Coronary artery (tissue), 2 donors: ENCODE measurements around the gene FAM229A.
A peak's percentile ranks its signal among the peaks of the same experiment; 100 is the strongest.

Source experiments
- DNase-seq: peaks from one replicate; pipeline ENCODE4 v3.0.0-alpha.2; 2017; ENCODE audit warnings: low spot score
- H3K27ac ChIP-seq, 2 donors: fragments of 200-600 bp; sonication (generic); one replicate each; pipeline ENCODE4 v1.5.1; 2016 to 2019
- H3K4me3 ChIP-seq: fragments of 200-600 bp; sonication (generic); 2 replicates; pipeline ENCODE4 v1.5.1; 2016; ENCODE audit warnings: mild to moderate bottlenecking, moderate library complexity
- TF ChIP-seq, protein P1 (sequence below): fragments of 200-600 bp; sonication (generic); IDR thresholded peaks from one replicate; pipeline ENCODE4 v1.5.1; 2019; ENCODE audit warnings: antibody characterized with exemption

The FAM229A gene

DNA sequence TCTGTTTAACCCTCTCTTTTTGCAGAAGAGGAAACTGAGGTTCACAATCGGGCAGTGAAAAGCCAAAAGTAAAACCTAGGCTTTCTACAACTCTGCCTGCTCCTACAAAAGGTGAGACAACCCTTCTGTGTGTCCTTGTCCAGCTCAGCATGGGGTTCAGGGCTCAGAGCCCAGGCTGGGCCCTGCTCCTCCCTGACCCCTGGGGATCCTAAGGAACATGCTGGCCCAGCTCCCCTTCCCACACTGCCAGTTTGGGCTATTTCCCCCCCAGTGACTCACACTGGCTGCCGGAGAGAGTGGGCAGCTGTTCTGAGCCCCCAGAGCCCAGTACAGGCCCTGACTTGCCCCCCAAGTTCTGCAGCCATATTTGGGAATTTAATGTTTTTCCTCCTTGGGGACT lies 8.9 kb downstream of the FAM229A start:
- TF ChIP-seq, protein P1, sequence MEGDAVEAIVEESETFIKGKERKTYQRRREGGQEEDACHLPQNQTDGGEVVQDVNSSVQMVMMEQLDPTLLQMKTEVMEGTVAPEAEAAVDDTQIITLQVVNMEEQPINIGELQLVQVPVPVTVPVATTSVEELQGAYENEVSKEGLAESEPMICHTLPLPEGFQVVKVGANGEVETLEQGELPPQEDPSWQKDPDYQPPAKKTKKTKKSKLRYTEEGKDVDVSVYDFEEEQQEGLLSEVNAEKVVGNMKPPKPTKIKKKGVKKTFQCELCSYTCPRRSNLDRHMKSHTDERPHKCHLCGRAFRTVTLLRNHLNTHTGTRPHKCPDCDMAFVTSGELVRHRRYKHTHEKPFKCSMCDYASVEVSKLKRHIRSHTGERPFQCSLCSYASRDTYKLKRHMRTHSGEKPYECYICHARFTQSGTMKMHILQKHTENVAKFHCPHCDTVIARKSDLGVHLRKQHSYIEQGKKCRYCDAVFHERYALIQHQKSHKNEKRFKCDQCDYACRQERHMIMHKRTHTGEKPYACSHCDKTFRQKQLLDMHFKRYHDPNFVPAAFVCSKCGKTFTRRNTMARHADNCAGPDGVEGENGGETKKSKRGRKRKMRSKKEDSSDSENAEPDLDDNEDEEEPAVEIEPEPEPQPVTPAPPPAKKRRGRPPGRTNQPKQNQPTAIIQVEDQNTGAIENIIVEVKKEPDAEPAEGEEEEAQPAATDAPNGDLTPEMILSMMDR = no peak
- H3K27ac ChIP-seq = peak overlapping the region in 1 of 2 donors; percentile 79
- DNase-seq = no peak
- peak overlapping the region; percentile 11 for H3K4me3 ChIP-seq

GRCh38 chr1:32352831-32353383 lies 9.4 kb downstream of the FAM229A start:
- H3K4me3 ChIP-seq = no peak overlapping the region
- H3K27ac ChIP-seq = peak overlapping the region in 1 of 2 donors; percentile 79
- TF ChIP-seq, protein P1 = no peak
- no peak for DNase-seq

- TF ChIP-seq, protein P1 = no peak
- peak overlapping the region; percentile 94 to 97 for H3K27ac ChIP-seq
- peak overlapping the region; percentile 95 for H3K4me3 ChIP-seq
- DNase-seq = no peak
Measured at GRCh38 chr1:32352239-32352745, 10.0 kb downstream of the FAM229A start.

DNA sequence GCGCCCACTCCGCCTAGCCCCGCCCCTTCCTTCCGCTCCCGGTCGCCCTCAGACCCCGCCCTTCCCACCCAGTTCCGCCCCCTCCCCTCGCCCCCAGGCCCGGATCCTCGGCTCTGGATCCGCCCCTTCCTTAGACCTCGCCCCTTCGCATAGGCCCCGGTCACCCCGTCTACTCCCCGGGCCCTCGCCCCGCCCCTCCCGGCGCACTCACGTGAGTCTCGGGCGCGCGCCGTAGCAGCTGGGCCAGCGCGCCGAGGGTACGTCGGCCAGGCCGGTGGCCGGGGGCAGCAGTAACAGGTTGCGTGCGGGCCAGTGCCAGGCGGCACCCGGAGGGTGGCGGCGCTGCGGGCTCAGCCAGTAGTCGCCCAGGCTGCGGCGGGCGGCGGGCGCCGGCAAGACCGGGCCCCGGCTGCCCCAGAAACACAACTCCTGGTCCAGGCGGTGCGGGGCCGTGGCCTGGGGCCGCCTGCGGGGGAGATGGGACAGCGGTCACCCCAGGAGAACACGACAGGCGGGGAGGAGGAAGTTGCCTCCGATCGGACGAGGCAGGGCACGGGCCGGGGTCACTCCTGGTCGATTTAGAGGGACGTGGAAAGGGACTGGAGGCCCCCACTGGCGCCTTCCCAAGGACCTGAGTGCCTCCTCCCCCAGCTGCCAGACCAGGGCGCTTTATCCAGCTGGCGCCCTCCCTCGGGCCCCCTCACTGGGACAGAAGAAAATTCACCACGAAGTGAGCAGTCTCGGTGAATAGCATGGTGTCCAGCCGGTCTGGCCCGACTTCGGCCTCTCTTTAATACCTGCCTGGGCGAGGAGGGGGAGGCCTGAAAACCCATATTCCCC lies 10.7 kb downstream of the FAM229A start:
- TF ChIP-seq, protein P1 = peak; percentile 6
- H3K4me3 ChIP-seq = peak overlapping the region; percentile 95
- peak; percentile 93 for DNase-seq
- H3K27ac ChIP-seq = peak overlapping the region; percentile 94 to 97

- TF ChIP-seq, protein P1 = peak; percentile 54
- H3K4me3 ChIP-seq = peak overlapping the region; percentile 95
- H3K27ac ChIP-seq = peak overlapping the region; percentile 94 to 97
- DNase-seq = peak; percentile 85
Measured at GRCh38 chr1:32350785-32351398, 11.4 kb downstream of the FAM229A start.

GRCh38 chr1:32349211-32349708 lies 13.0 kb downstream of the FAM229A start:
- TF ChIP-seq, protein P1 = no peak
- no peak for DNase-seq
- peak overlapping the region in 1 of 2 donors; percentile 12 for H3K27ac ChIP-seq
- no peak overlapping the region for H3K4me3 ChIP-seq
